GM21737 (cell line): Measurements from ENCODE around the gene WWC2.
"Not testable (repeated sequence)": the region's sequence is repeated elsewhere in the genome, so short reads cannot be mapped to it uniquely, and the experiment has no call there.

Source experiments
- ATAC-seq: cut with Tn5 transposase; IDR thresholded peaks from one replicate; pipeline ENCODE4 v1.9.1; 2021; ENCODE audit warnings: mild to moderate bottlenecking, moderate library complexity; ENCODE audit not compliant: unreplicated experiment

Gene WWC2

GRCh38 chr4:183139972-183140570, 41.0 kb downstream of the WWC2 start:
- no peak for ATAC-seq

GRCh38 chr4:183140911-183141320, 41.9 kb downstream of the WWC2 start:
- ATAC-seq: no peak

- no peak for ATAC-seq
Measured at GRCh38 chr4:183141997-183142396, 42.9 kb downstream of the WWC2 start.

- ATAC-seq: no peak
Measured at GRCh38 chr4:183142571-183143550, 43.8 kb downstream of the WWC2 start.

GRCh38 chr4:183144787-183145186, 45.7 kb downstream of the WWC2 start:
- no peak for ATAC-seq

GRCh38 chr4:183145773-183146172, 46.7 kb downstream of the WWC2 start:
- ATAC-seq: no peak

GRCh38 chr4:183146478-183146877, 47.4 kb downstream of the WWC2 start:
- ATAC-seq: no peak

GRCh38 chr4:183147196-183147595, 48.1 kb downstream of the WWC2 start:
- ATAC-seq: no peak

- no peak for ATAC-seq
Measured at GRCh38 chr4:183147983-183148382, 48.9 kb downstream of the WWC2 start.

- ATAC-seq: no peak
Measured at GRCh38 chr4:183149616-183150539, 50.8 kb downstream of the WWC2 start.

- ATAC-seq: not testable (repeated sequence)
Measured at GRCh38 chr4:183150664-183151063, 51.6 kb downstream of the WWC2 start.

GRCh38 chr4:183152232-183152631, 53.2 kb downstream of the WWC2 start:
- ATAC-seq: not testable (repeated sequence)

GRCh38 chr4:183153190-183153916, 54.3 kb downstream of the WWC2 start:
- no peak for ATAC-seq

- ATAC-seq: no peak
Measured at GRCh38 chr4:183154701-183155391, 55.8 kb downstream of the WWC2 start.

GRCh38 chr4:183155450-183156184, 56.6 kb downstream of the WWC2 start:
- ATAC-seq: no peak

GRCh38 chr4:183157215-183157614, 58.2 kb downstream of the WWC2 start:
- no peak for ATAC-seq

- no peak for ATAC-seq
Measured at GRCh38 chr4:183158062-183158461, 59.0 kb downstream of the WWC2 start.

GRCh38 chr4:183161630-183162029, 62.6 kb downstream of the WWC2 start:
- no peak for ATAC-seq

- ATAC-seq: no peak
Measured at GRCh38 chr4:183163135-183163534, 64.1 kb downstream of the WWC2 start.
